ENCODE data around the gene GFI1.

- TF ChIP-seq POLR2AphosphoS5 (IDR thresholded peaks at IDR 0.05; ENCODE audit: borderline replicate concordance, low read depth, low read length) (no peak), EZH2 (IDR thresholded peaks at IDR 0.05) (no peak)
These were observed 47.4 kb downstream of the GFI1 start for GRCh38 chr1:92439291-92439690.
